NCI-H146 treated with DMSO at 0.1 percent for 48 hours (cell line): ENCODE measurements around the gene GMIP.

Source experiments
- DNase-seq: peaks from one replicate; lab custom pipeline; 2025; ENCODE audit not compliant: unreplicated experiment; lab: John Stamatoyannopoulos, UW

The GMIP gene

GRCh38 chr19:19636573-19637185, 6.8 kb downstream of the GMIP start:
- DNase-seq, result no peak

GRCh38 chr19:19635313-19635702, 8.1 kb downstream of the GMIP start:
- no peak for DNase-seq

- DNase-seq, result no peak
These were observed 8.7 kb downstream of the GMIP start for GRCh38 chr19:19634516-19635312.

GRCh38 chr19:19633711-19634515, 9.5 kb downstream of the GMIP start:
- DNase-seq, result no peak

- DNase-seq, result no peak
These were observed 10.8 kb downstream of the GMIP start for GRCh38 chr19:19632661-19633060.

GRCh38 chr19:19631346-19631745, 12.1 kb downstream of the GMIP start:
- DNase-seq, result no peak

- DNase-seq, result no peak
These were observed 13.0 kb downstream of the GMIP start for GRCh38 chr19:19630426-19630825.

- no peak for DNase-seq
These were observed 13.4 kb downstream of the GMIP start for GRCh38 chr19:19630062-19630414.

- peak; percentile 78 for DNase-seq
These were observed 14.8 kb downstream of the GMIP start for GRCh38 chr19:19628501-19629134.

GRCh38 chr19:19627621-19628500, 15.6 kb downstream of the GMIP start, which contains the start of gene LPAR2:
TSS of gene LPAR2 (minus strand) at chr19:19628220. CDS start at chr19:19627275, 945 bp downstream.
- DNase-seq, result peak; percentile 77

- no peak for DNase-seq
These were observed 16.7 kb downstream of the GMIP start for GRCh38 chr19:19626516-19627472.

- DNase-seq, result no peak
These were observed 19.4 kb downstream of the GMIP start for GRCh38 chr19:19624032-19624570.

GRCh38 chr19:19623383-19623782, 20.1 kb downstream of the GMIP start:
- DNase-seq, result no peak

- DNase-seq, result no peak
These were observed 23.6 kb downstream of the GMIP start for GRCh38 chr19:19619849-19620210.

- no peak for DNase-seq
These were observed 24.1 kb downstream of the GMIP start for GRCh38 chr19:19619181-19619848.

- DNase-seq, result peak; percentile 99
These were observed 25.0 kb downstream of the GMIP start, which contains the start of gene PBX4 for GRCh38 chr19:19618219-19619051. TSS of gene PBX4 (minus strand) at chr19:19618687. CDS start at chr19:19618629, 58 bp downstream.

GRCh38 chr19:19615086-19615485, 28.4 kb downstream of the GMIP start:
- DNase-seq, result no peak
